Measurements from ENCODE around the gene RUNX3. TPM values are rescaled to one million over a fixed set of nuclear protein-coding genes. Genes with fewer than 3 reads are reported as not detected.

Gene RUNX3
- total and polyA plus RNA-seq, 2 of the 8 experiments (the other 6 are each of a cell fraction or from before 2014, with no cell fraction given) = 0.62 to 0.82 TPM

DNA sequence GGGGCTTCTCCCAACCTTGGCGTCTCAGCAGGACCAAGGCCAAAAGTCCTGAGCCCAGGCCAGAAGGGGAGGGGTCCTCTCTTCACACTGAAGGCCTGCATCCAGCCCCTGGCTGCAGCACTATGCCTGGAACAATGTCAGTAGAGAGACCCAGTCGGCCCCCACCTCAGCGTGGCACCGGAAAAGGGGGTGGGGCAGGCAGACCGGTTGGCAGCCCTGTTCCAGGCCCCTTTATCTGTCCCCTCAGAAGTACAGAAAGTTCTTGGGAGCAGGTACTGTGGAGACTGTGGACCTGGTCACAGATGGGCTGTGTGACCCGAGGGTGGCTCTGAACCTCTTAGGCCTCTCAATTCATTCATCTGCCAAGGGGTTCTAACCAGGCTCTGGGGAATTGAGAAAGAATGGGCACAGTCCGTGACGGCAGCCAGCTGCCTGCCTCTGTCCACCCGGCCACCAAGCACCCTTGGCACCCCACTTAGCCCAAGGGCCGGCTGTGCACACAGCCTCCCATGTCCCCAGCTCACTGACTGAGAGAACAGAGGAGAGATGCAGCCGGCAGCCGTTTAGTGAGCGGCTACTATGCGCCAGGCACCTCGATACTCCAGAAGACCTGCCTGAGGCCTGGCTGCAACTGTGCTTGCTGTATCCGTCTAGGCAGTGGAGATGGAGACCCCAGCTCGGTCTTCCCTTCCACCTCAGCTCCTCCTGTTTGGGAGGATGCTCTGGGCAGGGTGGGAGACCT is 23.9 kb downstream of the RUNX3 start:
- no peak overlapping the region for H2BK20ac ChIP-seq (ENCODE audit: low read length)
- H3K27me3 ChIP-seq (replicated peaks in 1 of 4; ENCODE audit: control insufficient read depth in 3 of 4, extremely low read depth in 1 of 4, insufficient read depth in 3 of 4, low read length in 3 of 4) = no peaks in the 10 kb centered on the region
- H4K20me1 ChIP-seq (replicated peaks in 1 of 2; ENCODE audit: control insufficient read depth in 1 of 2, insufficient read depth in 2 of 2, low read length in 2 of 2) = no peaks in the 10 kb centered on the region
- H2AFZ ChIP-seq (ENCODE audit: low read length) = no peak overlapping the region
- no peak overlapping the region for H2BK5ac ChIP-seq (ENCODE audit: low read depth, low read length)
- ChIA-PET CTCF (ENCODE audit: partially characterized antibody) (interaction anchor here (0.8 to 2.2 kb wide), 4 partner anchors 8 to 195 kb away, joined by 3 to 12 read pairs (median 4); no protein-coding TSS in a partner anchor), POLR2A (ENCODE audit: partially characterized antibody) (no interaction called here)
- H3K36me3 ChIP-seq (ENCODE audit: control insufficient read depth in 2 of 4, insufficient read depth in 4 of 4, low read length in 3 of 4) = no peaks in the 10 kb centered on the region
- 89% methylated on average over 17 of the region's 17 CpGs; no CpG with 5 or more reads in 1 of the 2 experiments for WGBS, 2 experiments (ENCODE audit: extremely low coverage in 1 of 2, insufficient coverage in 1 of 2, insufficient read length in 1 of 2, insufficient replicate concordance in 2 of 2, low coverage in 1 of 2, low lambda C conversion rate in 2 of 2, missing lambda C conversion rate in 1 of 2)
- no peak overlapping the region for H2BK120ac ChIP-seq (replicated peaks; ENCODE audit: low read depth, low read length)
- H2BK12ac ChIP-seq (ENCODE audit: low read depth, low read length) = no peak overlapping the region
- H3K56ac ChIP-seq (replicated peaks; ENCODE audit: insufficient read length, low read depth, low read length) = no peak overlapping the region
- FAIRE-seq (no peak), DNase-seq (ENCODE audit: low read depth in 1 of 2, low spot score in 2 of 2) (peak in 1 of 2 experiments; percentile 47)
- H4K91ac ChIP-seq (replicated peaks; ENCODE audit: insufficient read length, low read length) = no peak overlapping the region
- H3K4ac ChIP-seq (replicated peaks; ENCODE audit: insufficient read length, low read depth, low read length) = no peak overlapping the region
- no peak overlapping the region for H3K4me3 ChIP-seq (ENCODE audit: extremely low read depth in 1 of 4, insufficient read depth in 2 of 4, low read depth in 3 of 4, low read length in 4 of 4)
- no peak overlapping the region for H3K14ac ChIP-seq (ENCODE audit: insufficient read length)
- no peaks in the 10 kb centered on the region for H3K9me3 ChIP-seq (ENCODE audit: insufficient read depth in 2 of 2, low read depth in 1 of 2, low read length in 1 of 2)
- peaks cover 0 to 2% (median 0%) of the 10 kb centered on the region in 4 experiments; a peak in 3 of 7 replicates for H3K4me1 ChIP-seq (replicated peaks in 1 of 4; ENCODE audit: control insufficient read depth in 3 of 4, insufficient read depth in 4 of 4, low read length in 3 of 4)
- no peak overlapping the region; the same call in 1 of the 2 replicates for H2BK15ac ChIP-seq (ENCODE audit: low read length)
- H3K79me2 ChIP-seq (ENCODE audit: control insufficient read depth in 1 of 2, insufficient read depth in 2 of 2, low read length in 2 of 2) = no peaks in the 10 kb centered on the region
- no peaks in the 10 kb centered on the region for H3K79me1 ChIP-seq (ENCODE audit: low read depth, low read length)
- TF ChIP-seq SAP30 (IDR thresholded peaks at IDR 0.05; ENCODE audit: insufficient read depth, insufficient replicate concordance, low read length) = no peak
- no peak for TF ChIP-seq TBP (IDR thresholded peaks at IDR 0.05; ENCODE audit: low read depth, low read length)
- no peak for TF ChIP-seq KDM4A (IDR thresholded peaks at IDR 0.05; ENCODE audit: low read depth, low read length, severe bottlenecking)
- no peak for TF ChIP-seq TEAD4 (IDR thresholded peaks at IDR 0.05; ENCODE audit: low read depth, low read length)
- no peaks in the 10 kb centered on the region for H3K23me2 ChIP-seq (ENCODE audit: low read depth, low read length)
- H3K18ac ChIP-seq (ENCODE audit: extremely low read depth, low read length) = no peak overlapping the region
- H3K4me2 ChIP-seq (ENCODE audit: insufficient read depth in 1 of 2, low read depth in 2 of 2, low read length in 2 of 2) = no peak overlapping the region
- no peak overlapping the region for H4K5ac ChIP-seq (ENCODE audit: insufficient read length, low read depth, low read length)
- H2AK5ac ChIP-seq (ENCODE audit: low read depth, low read length) = no peak overlapping the region
- no peak overlapping the region for H3K9ac ChIP-seq (replicated peaks in 1 of 4; ENCODE audit: extremely low read depth in 1 of 4, low read depth in 3 of 4, low read length in 3 of 4)
- no peak overlapping the region for H3K23ac ChIP-seq (ENCODE audit: insufficient read length)
- H4K8ac ChIP-seq (ENCODE audit: extremely low read depth, insufficient read depth, low read length) = no peak overlapping the region; the same call in 1 of the 2 replicates
- no peak overlapping the region for H3K27ac ChIP-seq (ENCODE audit: low read depth, low read length)

Data from H1 (cell line).